Activated CD4-positive, alpha-beta T cell treated with anti-CD3 and anti-CD28 coated beads, Interleukin-10, Interleukin-2, amounts not matched to agents 100 ng/mL and 50 ng/mL, durations not matched to agents 16 hours and 8 hours (primary cell): ENCODE results near the gene ABHD12B.
A peak's percentile ranks its signal among the peaks of the same experiment; 100 is the strongest.
"Not testable (repeated sequence)": the region's sequence is repeated elsewhere in the genome, so short reads cannot be mapped to it uniquely, and the experiment has no call there.

Experiments
- DNase-seq: peaks from one replicate; pipeline ENCODE4 v3.0.0-alpha.2; 2020

The ABHD12B gene

GRCh38 chr14:50936882-50937281, 65.0 kb downstream of the ABHD12B start:
- DNase-seq, result no peak

- no peak for DNase-seq
Measured at GRCh38 chr14:50937325-50937724, 65.5 kb downstream of the ABHD12B start.

- no peak for DNase-seq
Measured at GRCh38 chr14:50937800-50938199, 65.9 kb downstream of the ABHD12B start.

- DNase-seq, result no peak
Measured at GRCh38 chr14:50941151-50941550, 69.3 kb downstream of the ABHD12B start.

GRCh38 chr14:50941638-50942037, 69.8 kb downstream of the ABHD12B start:
- DNase-seq, result not testable (repeated sequence)

GRCh38 chr14:50943261-50943942, 71.5 kb downstream of the ABHD12B start:
- no peak for DNase-seq

- peak; percentile 28 for DNase-seq
Measured at GRCh38 chr14:50943943-50944646, 72.2 kb downstream of the ABHD12B start, which contains the start of gene PYGL. PYGL (minus strand) TSS chr14:50944483; CDS start chr14:50944403, 80 bp downstream.

GRCh38 chr14:50944647-50945413, 73.0 kb downstream of the ABHD12B start:
- DNase-seq, result no peak

- DNase-seq, result no peak
Measured at GRCh38 chr14:50946234-50946935, 74.5 kb downstream of the ABHD12B start.

GRCh38 chr14:50947446-50947845, 75.6 kb downstream of the ABHD12B start:
- no peak for DNase-seq

- DNase-seq, result no peak
Measured at GRCh38 chr14:50948205-50948604, 76.4 kb downstream of the ABHD12B start.

- DNase-seq, result no peak
Measured at GRCh38 chr14:50951032-50951431, 79.2 kb downstream of the ABHD12B start.

GRCh38 chr14:50953502-50953901, 81.6 kb downstream of the ABHD12B start:
- no peak for DNase-seq
